IMR-90 (cell line): ENCODE data around the gene PMPCB. TPM values are rescaled to one million over a fixed set of nuclear protein-coding genes. Genes with fewer than 3 reads are reported as not detected.

ENCODE experiments used
- ATAC-seq: fragments of 200-7000 bp; cut with Tn5 transposase; 2 replicates; pipeline ENCODE4 v1.9.1; 2020; ENCODE audit warnings: low read depth, mild to moderate bottlenecking, moderate library complexity
- BruUV-seq: library from RNA; stranded (reverse); fragments of 400-500 nt; replicated peaks from 2 replicates; lab custom pipeline; 2021; lab: Mats Ljungman, UMichigan
- CTCF ChIA-PET: fragments of 300-600 bp; formaldehyde crosslinking; extraction: SDS; loops from one replicate; lab custom pipeline; 2021; ENCODE audit warnings: antibody characterized with exemption; lab: Yijun Ruan, JAX
- POLR2A ChIA-PET: fragments of 300-600 bp; sonication (Branson Sonifier 250); formaldehyde crosslinking; loops from one replicate; lab custom pipeline; 2022; ENCODE audit warnings: antibody characterized with exemption; ENCODE audit not compliant: unreplicated experiment; lab: Charles Lee
- DNase-seq: peaks from one replicate; pipeline ENCODE4 v3.0.0; 2013
- H2AFZ ChIP-seq: replicated peaks from 2 replicates; pipeline ENCODE3; 2013; ENCODE audit warnings: low read length, mild to moderate bottlenecking; ENCODE audit not compliant: poor library complexity
- H2AK5ac ChIP-seq: 2 replicates; pipeline ENCODE4 v1.6.1; 2013; ENCODE audit warnings: low read depth, low read length, inconsistent platforms
- H2AK9ac ChIP-seq: replicated peaks from 2 replicates; pipeline ENCODE3; 2013; ENCODE audit warnings: mild to moderate bottlenecking, low read depth, low read length, moderate library complexity; ENCODE audit not compliant: poor library complexity
- H2BK120ac ChIP-seq: 2 replicates; pipeline ENCODE4 v1.6.1; 2013; ENCODE audit warnings: low read depth, low read length, inconsistent platforms
- H2BK15ac ChIP-seq: 3 replicates; pipeline ENCODE4 v1.6.1; 2013; ENCODE audit warnings: low read depth, low read length, inconsistent platforms
- H2BK20ac ChIP-seq: 2 replicates; pipeline ENCODE4 v1.6.1; 2013; ENCODE audit warnings: low read depth, mild to moderate bottlenecking, inconsistent platforms, low read length, moderate library complexity
- H2BK5ac ChIP-seq: 2 replicates; pipeline ENCODE4 v1.6.1; 2013; ENCODE audit warnings: mild to moderate bottlenecking, low read depth, low read length, inconsistent platforms; ENCODE audit not compliant: poor library complexity, severe bottlenecking
- H3K14ac ChIP-seq: replicated peaks from 2 replicates; pipeline ENCODE4 v1.6.1; 2013; ENCODE audit warnings: low read depth, low read length, inconsistent platforms
- H3K18ac ChIP-seq: 2 replicates; pipeline ENCODE4 v1.6.1; 2013; ENCODE audit warnings: low read depth, low read length, control low read depth
- H3K23ac ChIP-seq: 2 replicates; pipeline ENCODE4 v1.6.1; 2013; ENCODE audit warnings: low read depth, low read length, inconsistent platforms
- H3K27ac ChIP-seq: 2 replicates; pipeline ENCODE4 v1.5.1; 2013; ENCODE audit warnings: mild to moderate bottlenecking, control low read depth, low read length; ENCODE audit not compliant: insufficient read depth
- H3K27me3 ChIP-seq: 2 replicates; pipeline ENCODE4 v1.6.1; 2013; ENCODE audit warnings: low read length; ENCODE audit not compliant: control insufficient read depth, insufficient read depth
- H3K36me3 ChIP-seq: 2 replicates; pipeline ENCODE4 v1.6.1; 2013; ENCODE audit warnings: low read length, mixed read lengths; ENCODE audit not compliant: control insufficient read depth, insufficient read depth
- H3K4ac ChIP-seq: 2 replicates; pipeline ENCODE4 v1.6.1; 2013; ENCODE audit warnings: low read depth, low read length, inconsistent platforms
- H3K4me1 ChIP-seq: 2 replicates; pipeline ENCODE4 v1.6.1; 2013; ENCODE audit warnings: low read length, mixed read lengths; ENCODE audit not compliant: control insufficient read depth, insufficient read depth
- H3K4me2 ChIP-seq: 2 replicates; pipeline ENCODE4 v1.6.1; 2013; ENCODE audit warnings: low read depth, mild to moderate bottlenecking, control low read depth, low read length, moderate library complexity
- H3K4me3 ChIP-seq: 2 replicates; pipeline ENCODE4 v1.5.1; 2013; ENCODE audit warnings: low read depth, mild to moderate bottlenecking, control low read depth, low read length, moderate library complexity; ENCODE audit not compliant: insufficient read depth
- H3K56ac ChIP-seq: 2 replicates; pipeline ENCODE4 v1.6.1; 2013; ENCODE audit warnings: low read length, inconsistent platforms; ENCODE audit not compliant: insufficient read depth; ENCODE audit errors: extremely low read depth
- H3K79me1 ChIP-seq, 2 experiments: 2 replicates each; pipeline ENCODE4 v1.6.1; 2013; ENCODE audit warnings: low read length in 2 of 2, inconsistent platforms in 1 of 2, low read depth in 1 of 2
- H3K9ac ChIP-seq: 2 replicates; pipeline ENCODE4 v1.6.1; 2013; ENCODE audit warnings: low read depth, low read length, control low read depth
- H3K9me1 ChIP-seq: 2 replicates; pipeline ENCODE4 v1.6.1; 2013; ENCODE audit warnings: low read length, inconsistent platforms; ENCODE audit not compliant: insufficient read depth
- H3K9me3 ChIP-seq: 2 replicates; pipeline ENCODE4 v1.6.1; 2013; ENCODE audit warnings: low read length; ENCODE audit not compliant: control insufficient read depth, insufficient read depth
- H4K20me1 ChIP-seq: 2 replicates; pipeline ENCODE4 v1.6.1; 2013; ENCODE audit warnings: low read length, inconsistent platforms; ENCODE audit not compliant: insufficient read depth
- H4K5ac ChIP-seq: 2 replicates; pipeline ENCODE4 v1.6.1; 2013; ENCODE audit warnings: mild to moderate bottlenecking, low read depth, low read length, control low read depth
- H4K8ac ChIP-seq, 2 experiments: 2 replicates each; pipeline ENCODE4 v1.6.1; 2013; ENCODE audit warnings: low read depth in 2 of 2, low read length in 2 of 2, control low read depth in 1 of 2, inconsistent platforms in 1 of 2
- H4K91ac ChIP-seq: 2 replicates; pipeline ENCODE4 v1.6.1; 2013; ENCODE audit warnings: low read depth, low read length, inconsistent platforms; ENCODE audit not compliant: insufficient read depth
- BHLHE40 ChIP-seq: fragments of 150-350 bp; IDR thresholded peaks from 2 replicates; pipeline ENCODE4 v1.6.1; 2016; ENCODE audit warnings: mild to moderate bottlenecking, low read depth, low read length
- CEBPB ChIP-seq: IDR thresholded peaks from 2 replicates; pipeline ENCODE4 v1.6.1; 2012; ENCODE audit warnings: low read depth, low read length, improper control_type of control experiment
- CHD1 ChIP-seq: IDR thresholded peaks from 2 replicates; pipeline ENCODE4 v1.6.1; 2012; ENCODE audit warnings: low read depth, low read length, improper control_type of control experiment
- FOS ChIP-seq: fragments of 150-350 bp; IDR thresholded peaks from 2 replicates; pipeline ENCODE4 v1.6.1; 2016; ENCODE audit warnings: low read depth, low read length
- MAFK ChIP-seq: IDR thresholded peaks from 2 replicates; pipeline ENCODE4 v1.6.1; 2012; ENCODE audit warnings: low read depth, low read length, improper control_type of control experiment
- MAZ ChIP-seq: IDR thresholded peaks from 2 replicates; pipeline ENCODE4 v1.6.1; 2012; ENCODE audit warnings: low read depth, mild to moderate bottlenecking, low read length, improper control_type of control experiment, moderate library complexity, borderline replicate concordance
- MXI1 ChIP-seq: IDR thresholded peaks from 2 replicates; pipeline ENCODE4 v1.6.1; 2012; ENCODE audit warnings: low read depth, mild to moderate bottlenecking, low read length, moderate library complexity, borderline replicate concordance
- NFE2L2 ChIP-seq: fragments of 150-350 bp; IDR thresholded peaks from 2 replicates; pipeline ENCODE4 v1.6.1; 2016; ENCODE audit warnings: low read depth, mild to moderate bottlenecking, low read length
- POLR2A ChIP-seq: IDR thresholded peaks from 2 replicates; pipeline ENCODE4 v1.6.1; 2012; ENCODE audit warnings: mild to moderate bottlenecking, low read depth, low read length
- RAD21 ChIP-seq: IDR thresholded peaks from 2 replicates; pipeline ENCODE4 v1.6.1; 2012; ENCODE audit warnings: low read length, improper control_type of control experiment
- RCOR1 ChIP-seq: IDR thresholded peaks from 2 replicates; pipeline ENCODE4 v1.6.1; 2012; ENCODE audit warnings: mild to moderate bottlenecking, low read length, improper control_type of control experiment; ENCODE audit not compliant: insufficient replicate concordance
- RFX5 ChIP-seq: IDR thresholded peaks from 2 replicates; pipeline ENCODE4 v1.8.0; 2012; ENCODE audit warnings: low read depth, mild to moderate bottlenecking, low read length, moderate library complexity
- SMC3 ChIP-seq: fragments of 150-350 bp; IDR thresholded peaks from 2 replicates; pipeline ENCODE4 v1.6.1; 2016; ENCODE audit warnings: low read depth, mild to moderate bottlenecking, antibody characterized with exemption, low read length, moderate library complexity
- WGBS, 2 experiments: methylation state at CpG; one replicate each; pipeline versions ENCODE4 v1.1.5 to v1.1.7; 2013; ENCODE audit warnings: missing lambda C conversion rate in 2 of 2; ENCODE audit not compliant: insufficient read length in 1 of 2; ENCODE audit errors: extremely low coverage in 2 of 2; 5-methylcytosine and 5-hydroxymethylcytosine counted together
- dilution Hi-C: fragments of 300-500 bp; cut with HindIII; formaldehyde crosslinking; loops from one replicate; pipeline ENCODE4 v1.14.3; 2018; ENCODE audit warnings: low sequenced_read_pairs; ENCODE audit not compliant: unreplicated experiment
- in situ Hi-C: fragments of 300-500 bp; cut with MboI; formaldehyde crosslinking; loops from 3 replicates; pipeline ENCODE4 v1.14.3; 2019; ENCODE audit warnings: low sequenced_read_pairs, inconsistent platforms, mixed read lengths
- intact Hi-C: fragments of 100-400 bp; cut with micrococcal nuclease; formaldehyde crosslinking; loops from 2 replicates; pipeline ENCODE4 v1.10.0; 2022
- polyA plus RNA-seq, 3 experiments: library from polyadenylated mRNA; depleted of rRNA; stranded (reverse); fragments of >200 nt; gene quantifications; 2 replicates each; pipeline ENCODE4 v1.2.3, GENCODE V29; 2012; ENCODE audit warnings: low replicate concordance in 1 of 3
- total RNA-seq: library from RNA; depleted of rRNA; stranded (reverse); fragments of >200 nt; gene quantifications from 2 replicates; pipeline ENCODE4 v1.2.3, GENCODE V29; 2012
- TF ChIP-seq, protein P1 (sequence below): fragments of 150-350 bp; IDR thresholded peaks from 2 replicates; pipeline ENCODE4 v1.6.1; 2017; ENCODE audit warnings: mild to moderate bottlenecking, antibody characterized with exemption, low read length, low read depth
- TF ChIP-seq, protein P2 (sequence below): conservative IDR thresholded peaks from 2 replicates; pipeline ENCODE4 v1.5.1; 2012; ENCODE audit warnings: mild to moderate bottlenecking, low read depth, low read length, improper control_type of control experiment
- TF ChIP-seq, protein P3 (sequence below): fragments of 150-350 bp; IDR thresholded peaks from 2 replicates; pipeline ENCODE4 v1.6.1; 2016; ENCODE audit warnings: low read depth, mild to moderate bottlenecking, low read length, moderate library complexity, borderline replicate concordance

Gene PMPCB
- total and polyA plus RNA-seq, 2 of the 4 experiments (the other 2 are of a cell fraction): 50.4 to 72.8 TPM

GRCh38 chr7:103293526-103293925, 3.7 kb upstream of the PMPCB start:
- H3K9me3 ChIP-seq: no peaks in the 10 kb centered on the region
- H2AK9ac ChIP-seq: no peak overlapping the region
- DNase-seq (no peak), ATAC-seq (no peak)
- H3K4me3 ChIP-seq: no peak overlapping the region
- H4K91ac ChIP-seq: no peak overlapping the region
- no CpG with 5 or more reads among the region's 1 CpG for WGBS, 2 experiments
- no peak overlapping the region for H4K8ac ChIP-seq
- TF ChIP-seq POLR2A (no peak), MAFK (no peak), RFX5 (no peak), MAZ (no peak), MXI1 (no peak), CHD1 (no peak), RAD21 (no peak), CEBPB (no peak), RCOR1 (no peak), FOS (no peak), NFE2L2 (no peak), BHLHE40 (no peak), SMC3 (no peak)
- TF ChIP-seq, protein P1, sequence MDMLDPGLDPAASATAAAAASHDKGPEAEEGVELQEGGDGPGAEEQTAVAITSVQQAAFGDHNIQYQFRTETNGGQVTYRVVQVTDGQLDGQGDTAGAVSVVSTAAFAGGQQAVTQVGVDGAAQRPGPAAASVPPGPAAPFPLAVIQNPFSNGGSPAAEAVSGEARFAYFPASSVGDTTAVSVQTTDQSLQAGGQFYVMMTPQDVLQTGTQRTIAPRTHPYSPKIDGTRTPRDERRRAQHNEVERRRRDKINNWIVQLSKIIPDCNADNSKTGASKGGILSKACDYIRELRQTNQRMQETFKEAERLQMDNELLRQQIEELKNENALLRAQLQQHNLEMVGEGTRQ: no peak
- TF ChIP-seq, protein P2, sequence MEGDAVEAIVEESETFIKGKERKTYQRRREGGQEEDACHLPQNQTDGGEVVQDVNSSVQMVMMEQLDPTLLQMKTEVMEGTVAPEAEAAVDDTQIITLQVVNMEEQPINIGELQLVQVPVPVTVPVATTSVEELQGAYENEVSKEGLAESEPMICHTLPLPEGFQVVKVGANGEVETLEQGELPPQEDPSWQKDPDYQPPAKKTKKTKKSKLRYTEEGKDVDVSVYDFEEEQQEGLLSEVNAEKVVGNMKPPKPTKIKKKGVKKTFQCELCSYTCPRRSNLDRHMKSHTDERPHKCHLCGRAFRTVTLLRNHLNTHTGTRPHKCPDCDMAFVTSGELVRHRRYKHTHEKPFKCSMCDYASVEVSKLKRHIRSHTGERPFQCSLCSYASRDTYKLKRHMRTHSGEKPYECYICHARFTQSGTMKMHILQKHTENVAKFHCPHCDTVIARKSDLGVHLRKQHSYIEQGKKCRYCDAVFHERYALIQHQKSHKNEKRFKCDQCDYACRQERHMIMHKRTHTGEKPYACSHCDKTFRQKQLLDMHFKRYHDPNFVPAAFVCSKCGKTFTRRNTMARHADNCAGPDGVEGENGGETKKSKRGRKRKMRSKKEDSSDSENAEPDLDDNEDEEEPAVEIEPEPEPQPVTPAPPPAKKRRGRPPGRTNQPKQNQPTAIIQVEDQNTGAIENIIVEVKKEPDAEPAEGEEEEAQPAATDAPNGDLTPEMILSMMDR: no peak
- TF ChIP-seq, protein P3, sequence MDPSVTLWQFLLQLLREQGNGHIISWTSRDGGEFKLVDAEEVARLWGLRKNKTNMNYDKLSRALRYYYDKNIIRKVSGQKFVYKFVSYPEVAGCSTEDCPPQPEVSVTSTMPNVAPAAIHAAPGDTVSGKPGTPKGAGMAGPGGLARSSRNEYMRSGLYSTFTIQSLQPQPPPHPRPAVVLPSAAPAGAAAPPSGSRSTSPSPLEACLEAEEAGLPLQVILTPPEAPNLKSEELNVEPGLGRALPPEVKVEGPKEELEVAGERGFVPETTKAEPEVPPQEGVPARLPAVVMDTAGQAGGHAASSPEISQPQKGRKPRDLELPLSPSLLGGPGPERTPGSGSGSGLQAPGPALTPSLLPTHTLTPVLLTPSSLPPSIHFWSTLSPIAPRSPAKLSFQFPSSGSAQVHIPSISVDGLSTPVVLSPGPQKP: no peak
- POLR2A ChIA-PET: no interaction called here
- dilution Hi-C loops: no loop called here
- no peak overlapping the region for H3K4ac ChIP-seq
- no peak overlapping the region for H3K14ac ChIP-seq
- no peak overlapping the region for H3K18ac ChIP-seq
- H3K27me3 ChIP-seq: peaks cover 17% of the 10 kb centered on the region
- no peak overlapping the region for H2BK15ac ChIP-seq
- H3K56ac ChIP-seq: no peak overlapping the region
- no peaks in the 10 kb centered on the region for H3K36me3 ChIP-seq
- no peak overlapping the region for H3K9ac ChIP-seq
- H2BK20ac ChIP-seq: no peak overlapping the region
- H2BK120ac ChIP-seq: no peak overlapping the region
- CTCF ChIA-PET: interaction anchor here (1.2 kb wide), 1 partner anchor 91 kb away, joined by 3 read pairs; no protein-coding TSS in a partner anchor
- intact Hi-C loops: loop anchor here (10.0 kb wide), 1 partner anchor 179 kb away; no protein-coding TSS in a partner anchor
- peaks cover under 1% of the 10 kb centered on the region; the same call in 1 of the 2 replicates for H3K4me1 ChIP-seq
- H3K4me2 ChIP-seq: no peak overlapping the region
- no peak overlapping the region for H3K23ac ChIP-seq
- H2AFZ ChIP-seq: no peak overlapping the region
- BruUV-seq: no TSS peak
- H4K20me1 ChIP-seq: no peaks in the 10 kb centered on the region
- H3K9me1 ChIP-seq: no peaks in the 10 kb centered on the region
- no peak overlapping the region for H4K5ac ChIP-seq
- in situ Hi-C loops: no loop called here
- H3K79me1 ChIP-seq: peaks cover 2 to 12% of the 10 kb centered on the region in 2 experiments; a peak in 2 of 4 replicates
- H3K27ac ChIP-seq: no peak overlapping the region
- no peak overlapping the region for H2AK5ac ChIP-seq
- H2BK5ac ChIP-seq: no peak overlapping the region
